Keratinocyte (primary cell): Measurements from ENCODE around the gene SFT2D3.

Experiments
- EZH2 ChIP-seq: IDR thresholded peaks from one replicate; pipeline ENCODE4 v1.6.1; 2012; ENCODE audit warnings: inconsistent platforms, mild to moderate bottlenecking, low read length, moderate library complexity
- TF ChIP-seq, protein P1 (sequence below), 3 experiments: IDR thresholded peaks in 1 of 3; conservative IDR thresholded peaks in 1 of 3; optimal IDR thresholded peaks in 1 of 3; 2 replicates in 2 of 3; 3 replicates in 1 of 3; pipeline versions ENCODE3 to v1.5.1; 2011; ENCODE audit warnings: low read length in 3 of 3, mild to moderate bottlenecking in 3 of 3, moderate library complexity in 2 of 3, control low read depth in 1 of 3, inconsistent platforms in 1 of 3; ENCODE audit not compliant: insufficient read depth in 2 of 3; ENCODE audit errors: extremely low read depth in 1 of 3

- TF ChIP-seq, protein P1, sequence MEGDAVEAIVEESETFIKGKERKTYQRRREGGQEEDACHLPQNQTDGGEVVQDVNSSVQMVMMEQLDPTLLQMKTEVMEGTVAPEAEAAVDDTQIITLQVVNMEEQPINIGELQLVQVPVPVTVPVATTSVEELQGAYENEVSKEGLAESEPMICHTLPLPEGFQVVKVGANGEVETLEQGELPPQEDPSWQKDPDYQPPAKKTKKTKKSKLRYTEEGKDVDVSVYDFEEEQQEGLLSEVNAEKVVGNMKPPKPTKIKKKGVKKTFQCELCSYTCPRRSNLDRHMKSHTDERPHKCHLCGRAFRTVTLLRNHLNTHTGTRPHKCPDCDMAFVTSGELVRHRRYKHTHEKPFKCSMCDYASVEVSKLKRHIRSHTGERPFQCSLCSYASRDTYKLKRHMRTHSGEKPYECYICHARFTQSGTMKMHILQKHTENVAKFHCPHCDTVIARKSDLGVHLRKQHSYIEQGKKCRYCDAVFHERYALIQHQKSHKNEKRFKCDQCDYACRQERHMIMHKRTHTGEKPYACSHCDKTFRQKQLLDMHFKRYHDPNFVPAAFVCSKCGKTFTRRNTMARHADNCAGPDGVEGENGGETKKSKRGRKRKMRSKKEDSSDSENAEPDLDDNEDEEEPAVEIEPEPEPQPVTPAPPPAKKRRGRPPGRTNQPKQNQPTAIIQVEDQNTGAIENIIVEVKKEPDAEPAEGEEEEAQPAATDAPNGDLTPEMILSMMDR (optimal IDR thresholded peaks at IDR 0.05 in 1 of 3, IDR thresholded peaks at IDR 0.05 in 1 of 3, conservative IDR thresholded peaks at IDR 0.05 in 1 of 3; ENCODE audit: extremely low read depth in 1 of 3, insufficient read depth in 2 of 3, low read length in 3 of 3): no peak
- TF ChIP-seq EZH2: no peak
These were observed 29.6 kb upstream of the SFT2D3 start for GRCh38 chr2:127671557-127672302.
